Prostate gland (tissue), 2 donors: ENCODE data around the gene TCL1A.

Experiments used
- CTCF ChIP-seq, 4 experiments: fragments of 200-600 bp in 2 of 4; fragments of 450-650 bp in 2 of 4; sonication (generic) in 2 of 4; IDR thresholded peaks; 1 replicate in 3 of 4; 2 replicates in 1 of 4; pipeline ENCODE4 v1.5.1; 2016 to 2019; ENCODE audit warnings: antibody characterized with exemption in 4 of 4, mild to moderate bottlenecking in 2 of 4, moderate library complexity in 2 of 4
- POLR2A ChIP-seq: fragments of 450-650 bp; IDR thresholded peaks from one replicate; pipeline ENCODE4 v1.6.1; 2016; ENCODE audit warnings: antibody characterized with exemption, mild to moderate bottlenecking

- TF ChIP-seq CTCF (IDR thresholded peaks at IDR 0.05), result no peak
- no peak for TF ChIP-seq POLR2A
Observed at GRCh38 chr14:95711476-95712176, 2.3 kb downstream of the TCL1A start.
